Activated naive CD8-positive, alpha-beta T cell treated with anti-CD3 and anti-CD28 coated beads for 36 hours (primary cell): ENCODE measurements around the gene ABCB1. TPM values are rescaled to one million over a fixed set of nuclear protein-coding genes. Genes with fewer than 3 reads are reported as not detected.
"Not testable (repeated sequence)": the region's sequence is repeated elsewhere in the genome, so short reads cannot be mapped to it uniquely, and the experiment has no call there.

Experiments
- DNase-seq: peaks from one replicate; pipeline ENCODE4 v3.0.0; 2021
- H3K27ac Mint-ChIP-seq: one replicate; pipeline ENCODE4 v1.8.0; 2022; ENCODE audit warnings: mild to moderate bottlenecking, moderate library complexity, mixed read lengths
- H3K27me3 Mint-ChIP-seq: one replicate; pipeline ENCODE4 v1.8.0; 2022; ENCODE audit warnings: mild to moderate bottlenecking, mixed read lengths
- H3K36me3 Mint-ChIP-seq: one replicate; pipeline ENCODE4 v1.8.0; 2021; ENCODE audit warnings: mild to moderate bottlenecking, mixed read lengths
- H3K4me1 Mint-ChIP-seq: one replicate; pipeline ENCODE4 v1.8.0; 2021; ENCODE audit warnings: mixed read lengths
- H3K4me3 Mint-ChIP-seq: one replicate; pipeline ENCODE4 v1.8.0; 2022; ENCODE audit warnings: mild to moderate bottlenecking, moderate library complexity, mixed read lengths
- H3K9me3 Mint-ChIP-seq: one replicate; pipeline ENCODE4 v1.8.0; 2022; ENCODE audit warnings: mixed read lengths
- total RNA-seq, 2 experiments: library from RNA; stranded (reverse); gene quantifications; one replicate each; pipeline ENCODE4 v1.2.3, GENCODE V29; 2021

ABCB1 gene
- total RNA-seq, 2 experiments from 2014 or later: 9.5 to 15.3 TPM

DNA sequence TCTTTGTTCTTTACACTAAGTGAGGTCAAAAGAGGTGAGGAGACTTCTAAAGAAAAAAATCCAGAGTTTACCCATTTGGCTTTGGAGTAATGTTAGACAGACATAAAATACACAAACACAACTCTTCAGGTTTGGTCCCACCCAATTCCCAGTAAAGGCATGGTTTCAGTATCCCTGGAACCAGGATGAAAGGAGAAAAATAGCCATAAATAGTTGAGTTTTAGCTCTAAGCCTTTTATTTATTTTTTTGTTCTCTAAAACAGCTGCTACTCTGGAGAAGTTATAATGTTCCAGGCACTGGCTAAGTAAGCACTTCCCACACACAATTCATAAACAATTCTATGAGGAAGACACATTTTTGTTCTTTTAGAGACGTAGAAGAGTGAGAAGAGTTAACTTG is 4.0 kb downstream of the ABCB1 start:
- Mint-ChIP-seq H3K27me3 (no peaks in the 10 kb centered on the region), H3K4me3 (no peak overlapping the region), H3K27ac (no peak overlapping the region), H3K9me3 (no peaks in the 10 kb centered on the region), H3K4me1 (peaks cover 33% of the 10 kb centered on the region), H3K36me3 (no peaks in the 10 kb centered on the region)
- DNase-seq: no peak

DNA sequence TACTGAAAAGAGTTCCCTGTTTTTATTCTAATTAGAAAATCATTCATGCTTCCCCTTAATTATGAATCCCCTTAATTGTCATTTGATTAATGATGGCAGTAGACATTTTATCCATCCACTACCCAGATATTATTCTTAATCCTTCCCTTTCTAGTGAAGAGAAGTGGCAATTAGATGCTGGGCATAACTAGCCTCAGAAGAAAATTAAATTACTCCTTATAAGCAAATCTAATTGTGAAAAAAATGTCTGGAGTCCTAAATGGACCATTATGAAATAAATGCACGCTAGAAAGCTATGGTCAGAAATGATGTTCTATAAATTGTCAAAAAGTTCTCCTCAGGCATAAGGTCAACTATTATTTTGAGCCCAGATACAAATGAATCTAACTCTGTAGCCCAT is 4.5 kb downstream of the ABCB1 start:
- Mint-ChIP-seq H3K4me3 (no peak overlapping the region), H3K9me3 (no peaks in the 10 kb centered on the region), H3K36me3 (no peaks in the 10 kb centered on the region), H3K27me3 (no peaks in the 10 kb centered on the region), H3K4me1 (peaks cover 32% of the 10 kb centered on the region), H3K27ac (no peak overlapping the region)
- DNase-seq: no peak

DNA sequence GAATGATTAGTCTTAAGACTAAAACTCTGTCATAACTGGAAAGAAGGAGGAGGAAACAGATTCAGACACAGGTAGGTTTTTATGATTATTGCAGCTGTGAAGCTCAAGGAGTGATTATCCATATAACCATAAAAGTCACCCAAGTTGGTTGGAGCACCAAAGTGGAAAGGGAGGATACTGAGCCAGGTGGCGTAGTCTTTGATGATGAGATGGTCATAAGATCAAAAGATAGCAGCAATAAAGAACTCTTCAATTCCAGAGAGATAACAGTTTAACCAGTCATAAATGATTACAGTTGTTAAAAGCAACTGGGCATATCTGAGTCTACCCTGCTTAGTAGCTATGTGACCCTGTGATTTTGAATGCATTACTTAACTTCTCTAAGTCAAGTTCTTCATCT is 8.4 kb downstream of the ABCB1 start:
- H3K27me3 Mint-ChIP-seq: no peaks in the 10 kb centered on the region
- no peak overlapping the region for H3K4me3 Mint-ChIP-seq
- H3K9me3 Mint-ChIP-seq: no peaks in the 10 kb centered on the region
- peaks cover 15% of the 10 kb centered on the region for H3K4me1 Mint-ChIP-seq
- DNase-seq: no peak
- H3K36me3 Mint-ChIP-seq: peaks cover 2% of the 10 kb centered on the region
- H3K27ac Mint-ChIP-seq: no peak overlapping the region

DNA sequence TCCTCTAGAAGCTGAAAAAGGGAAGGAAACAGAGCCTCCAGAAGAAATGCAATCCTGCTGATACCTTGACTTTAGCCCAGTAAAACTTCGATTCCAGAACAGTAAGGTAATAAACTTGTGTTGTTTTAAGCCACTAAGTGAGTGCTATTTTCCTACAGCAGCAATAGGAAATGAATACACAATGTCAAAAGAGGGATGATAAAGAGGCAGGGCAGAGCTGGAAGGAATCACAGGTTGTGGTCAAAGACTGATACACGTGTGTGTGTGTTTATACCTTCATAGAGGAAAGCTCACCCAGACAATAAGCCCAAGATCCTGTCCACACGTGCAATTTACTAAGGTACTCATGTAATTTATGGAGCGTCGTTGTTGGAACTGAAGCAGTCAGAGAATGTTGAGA is 9.5 kb downstream of the ABCB1 start:
- DNase-seq: no peak
- H3K4me1 Mint-ChIP-seq: peaks cover 14% of the 10 kb centered on the region
- H3K27ac Mint-ChIP-seq: no peak overlapping the region
- H3K4me3 Mint-ChIP-seq: no peak overlapping the region
- H3K27me3 Mint-ChIP-seq: no peaks in the 10 kb centered on the region
- peaks cover 2% of the 10 kb centered on the region for H3K36me3 Mint-ChIP-seq
- H3K9me3 Mint-ChIP-seq: no peaks in the 10 kb centered on the region

DNA sequence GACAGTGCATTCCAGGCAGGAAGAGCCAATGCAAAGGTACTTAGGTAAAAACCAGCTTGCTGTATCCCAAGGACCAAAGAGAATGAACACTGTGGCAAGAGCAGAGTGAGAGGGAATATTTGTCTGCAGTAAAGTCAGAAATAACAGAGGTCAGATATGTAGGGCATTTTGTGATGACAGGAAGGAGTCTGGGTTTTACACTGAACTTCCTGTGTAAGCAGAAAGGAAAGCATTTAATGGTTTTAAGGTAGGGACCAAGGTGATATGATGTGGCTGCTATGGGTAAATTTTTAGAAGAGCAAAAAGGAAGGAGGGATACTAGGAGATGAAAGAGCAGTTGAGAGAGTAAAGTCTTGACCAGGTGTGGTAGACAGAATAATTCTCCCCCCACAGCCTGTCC is 10.1 kb downstream of the ABCB1 start:
- no peak for DNase-seq
- H3K27ac Mint-ChIP-seq: no peak overlapping the region
- peaks cover 12% of the 10 kb centered on the region for H3K4me1 Mint-ChIP-seq
- peaks cover 2% of the 10 kb centered on the region for H3K36me3 Mint-ChIP-seq
- H3K27me3 Mint-ChIP-seq: no peaks in the 10 kb centered on the region
- no peaks in the 10 kb centered on the region for H3K9me3 Mint-ChIP-seq
- H3K4me3 Mint-ChIP-seq: no peak overlapping the region

DNA sequence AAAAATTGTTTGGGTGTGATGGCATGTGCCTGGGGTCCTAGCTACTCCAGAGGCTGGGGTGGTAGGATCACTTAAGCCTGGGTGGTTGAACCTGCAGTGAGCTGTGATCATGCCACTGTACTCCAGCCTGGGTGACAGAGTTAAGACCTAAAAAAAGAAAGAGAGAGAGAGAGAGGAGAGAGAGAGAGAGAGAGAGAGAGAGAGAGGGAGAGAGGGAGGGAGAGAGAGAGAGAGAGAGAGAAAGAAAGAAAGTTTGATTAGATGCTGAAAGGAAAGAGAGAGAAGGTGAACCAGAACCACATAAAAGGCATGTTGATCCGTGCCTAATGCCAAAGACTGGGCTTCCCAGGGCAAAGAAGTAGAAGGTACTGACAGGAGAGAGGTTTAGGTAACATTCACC is 11.1 kb downstream of the ABCB1 start:
- no peaks in the 10 kb centered on the region for H3K27me3 Mint-ChIP-seq
- H3K27ac Mint-ChIP-seq: no peak overlapping the region
- no peak for DNase-seq
- peaks cover 10% of the 10 kb centered on the region for H3K4me1 Mint-ChIP-seq
- H3K4me3 Mint-ChIP-seq: no peak overlapping the region
- no peaks in the 10 kb centered on the region for H3K9me3 Mint-ChIP-seq
- H3K36me3 Mint-ChIP-seq: peaks cover 11% of the 10 kb centered on the region

DNA sequence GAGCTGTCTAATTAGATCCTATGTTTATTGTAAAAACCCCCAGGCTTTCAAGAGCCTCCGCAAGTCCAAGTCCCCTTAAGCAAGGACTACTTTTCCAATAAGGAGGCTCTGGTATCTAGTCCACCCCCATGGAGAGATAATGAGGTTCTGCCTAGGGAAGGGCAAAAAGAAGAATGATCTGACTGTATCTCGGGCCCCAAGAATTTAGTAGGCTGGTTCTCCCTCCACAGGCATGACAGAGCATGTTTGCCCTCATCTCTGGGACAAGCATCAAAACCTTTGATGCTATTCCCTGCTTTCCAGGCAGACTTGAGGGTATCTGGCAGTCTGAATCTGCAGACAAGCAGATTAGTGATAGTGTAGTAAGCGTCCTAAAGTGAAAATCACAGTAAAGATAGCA is 19.0 kb downstream of the ABCB1 start:
- Mint-ChIP-seq H3K27ac (no peak overlapping the region), H3K36me3 (peaks cover 29% of the 10 kb centered on the region), H3K27me3 (no peaks in the 10 kb centered on the region)

DNA sequence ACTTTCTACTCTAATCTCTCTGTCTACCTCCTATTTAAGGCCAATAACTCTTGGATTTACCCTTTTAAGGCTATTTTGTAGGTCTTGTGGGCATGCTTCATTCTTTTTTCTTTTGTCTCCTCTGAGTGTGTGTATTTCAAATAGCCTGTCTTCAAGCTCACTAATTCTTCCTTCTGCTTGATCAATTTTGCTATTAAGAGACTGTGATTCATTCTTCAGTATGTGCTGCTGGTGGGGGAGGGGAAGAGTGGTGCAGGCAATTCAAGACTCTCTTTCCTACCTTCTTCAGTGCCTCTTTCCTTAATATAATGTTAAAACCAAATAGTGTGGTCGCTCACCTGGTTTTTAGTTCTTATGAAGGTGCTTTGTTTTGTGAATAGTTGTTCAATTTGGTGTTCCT is 20.0 kb downstream of the ABCB1 start:
- DNase-seq: no peak
- no peak overlapping the region for H3K27ac Mint-ChIP-seq
- no peaks in the 10 kb centered on the region for H3K9me3 Mint-ChIP-seq
- H3K36me3 Mint-ChIP-seq: peaks cover 29% of the 10 kb centered on the region
- no peak overlapping the region for H3K4me3 Mint-ChIP-seq
- peaks cover 1% of the 10 kb centered on the region for H3K4me1 Mint-ChIP-seq
- H3K27me3 Mint-ChIP-seq: no peaks in the 10 kb centered on the region

More for the DNA sequence above, 19.0 kb downstream of the ABCB1 start:
- H3K4me3 Mint-ChIP-seq: no peak overlapping the region
- H3K4me1 Mint-ChIP-seq: peaks cover 6% of the 10 kb centered on the region
- DNase-seq: no peak
- no peaks in the 10 kb centered on the region for H3K9me3 Mint-ChIP-seq

DNA sequence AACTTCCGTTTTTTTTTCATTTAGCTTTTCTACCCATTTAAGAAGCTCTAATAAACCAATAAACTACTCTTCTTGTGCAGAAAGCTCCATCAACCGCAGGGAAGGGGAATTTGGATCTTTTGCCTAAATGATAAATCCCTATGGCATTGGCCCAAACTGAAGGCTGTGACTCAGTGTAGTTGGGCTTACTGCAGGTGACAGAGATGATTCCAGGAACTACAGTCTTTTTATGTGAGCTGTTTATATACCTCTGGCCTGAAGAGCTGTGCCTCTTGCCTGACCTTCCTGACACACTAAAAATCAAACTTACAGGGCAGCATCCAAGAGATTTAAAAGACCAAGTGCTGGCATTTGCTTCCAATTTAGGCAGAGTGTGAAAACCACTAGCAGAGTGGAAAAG is 25.2 kb downstream of the ABCB1 start:
- Mint-ChIP-seq H3K36me3 (peaks cover 22% of the 10 kb centered on the region), H3K27me3 (no peaks in the 10 kb centered on the region), H3K4me1 (peaks cover 20% of the 10 kb centered on the region), H3K9me3 (peaks cover 5% of the 10 kb centered on the region), H3K4me3 (no peak overlapping the region), H3K27ac (peak overlapping the region; percentile 46)
- no peak for DNase-seq

DNA sequence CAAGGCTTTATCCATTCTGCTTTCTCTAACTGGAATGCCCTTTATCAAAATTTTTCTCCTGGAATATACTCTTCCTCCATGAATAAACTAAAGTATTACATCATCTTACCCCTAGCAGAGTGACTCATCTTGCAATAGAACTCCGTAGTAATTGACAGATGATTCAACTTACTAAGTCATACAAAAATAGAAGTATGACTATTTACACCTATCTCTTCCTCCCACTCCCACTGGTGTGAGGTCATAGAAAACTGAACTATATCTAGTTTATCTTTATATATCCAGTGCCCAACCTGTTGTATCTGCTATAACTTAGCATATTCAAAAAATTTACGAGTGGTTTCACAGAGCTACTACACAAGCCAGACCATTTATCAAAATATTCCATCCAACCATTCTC is 26.1 kb downstream of the ABCB1 start:
- Mint-ChIP-seq H3K27ac (peak overlapping the region; percentile 72), H3K36me3 (peaks cover 16% of the 10 kb centered on the region), H3K9me3 (peaks cover 5% of the 10 kb centered on the region), H3K4me1 (peaks cover 20% of the 10 kb centered on the region), H3K27me3 (no peaks in the 10 kb centered on the region), H3K4me3 (no peak overlapping the region)
- no peak for DNase-seq

DNA sequence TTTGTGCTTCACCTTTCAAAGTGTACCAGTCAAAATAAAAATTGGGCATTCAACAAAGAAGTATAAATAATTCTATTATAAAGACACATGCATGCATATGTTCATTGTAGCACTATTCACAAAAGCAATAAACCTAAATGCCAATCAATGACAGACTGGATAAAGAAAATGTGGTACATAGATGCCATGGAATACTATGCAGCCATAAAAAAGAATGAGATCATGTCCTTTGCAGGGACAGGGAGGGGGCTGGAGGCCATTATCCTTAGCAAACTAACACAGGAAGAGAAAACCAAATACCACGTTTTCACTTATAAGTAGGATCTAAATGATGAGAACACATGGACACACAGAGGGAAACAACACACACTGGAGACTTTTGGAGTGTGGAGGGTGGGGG is 28.2 kb downstream of the ABCB1 start:
- not testable (repeated sequence) for H3K27me3 Mint-ChIP-seq, H3K4me3 Mint-ChIP-seq, H3K9me3 Mint-ChIP-seq, DNase-seq, H3K27ac Mint-ChIP-seq
- H3K36me3 Mint-ChIP-seq: peaks cover 13% of the 10 kb centered on the region
- peaks cover 20% of the 10 kb centered on the region for H3K4me1 Mint-ChIP-seq

DNA sequence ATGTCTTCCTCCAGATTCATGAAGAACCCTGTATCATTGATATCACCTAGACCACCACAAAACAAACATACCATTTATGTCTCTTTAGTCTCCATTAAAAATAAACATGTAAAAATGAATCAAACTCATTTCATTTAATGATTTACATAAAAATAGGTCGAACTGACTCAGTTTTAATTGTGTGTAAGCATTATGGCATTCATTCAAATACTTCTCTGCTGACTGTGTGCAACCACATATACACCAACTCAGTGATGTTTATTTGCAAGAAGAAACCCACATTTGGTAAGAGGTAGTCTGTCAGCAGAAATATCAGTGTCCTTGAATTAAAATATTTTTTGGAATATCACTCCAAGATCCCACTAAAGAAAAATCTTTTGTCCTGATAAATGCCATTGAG is 30.5 kb downstream of the ABCB1 start:
- no peak for DNase-seq
- no peak overlapping the region for H3K27ac Mint-ChIP-seq
- H3K36me3 Mint-ChIP-seq: peaks cover 19% of the 10 kb centered on the region
- H3K27me3 Mint-ChIP-seq: no peaks in the 10 kb centered on the region
- H3K4me3 Mint-ChIP-seq: no peak overlapping the region
- H3K9me3 Mint-ChIP-seq: peaks cover 5% of the 10 kb centered on the region
- H3K4me1 Mint-ChIP-seq: peaks cover 16% of the 10 kb centered on the region

DNA sequence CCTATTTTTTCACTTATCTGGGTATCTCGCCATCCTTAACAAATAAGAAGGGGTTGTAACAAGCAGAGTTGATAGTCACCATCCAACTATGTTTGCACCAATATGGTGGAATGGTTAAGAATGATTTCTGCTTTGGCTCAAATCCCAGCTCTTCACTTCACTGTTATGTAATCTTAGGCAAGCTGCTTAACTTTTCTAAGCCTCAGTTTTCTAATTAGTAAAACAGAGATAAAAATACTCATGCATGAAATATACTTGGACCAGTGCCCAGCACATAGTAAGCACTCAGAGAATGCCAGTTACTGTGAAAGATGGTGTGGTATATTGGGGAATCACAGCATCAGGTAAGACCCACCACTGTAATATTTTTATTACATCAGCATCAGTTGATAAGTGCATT is 33.6 kb downstream of the ABCB1 start:
- H3K27me3 Mint-ChIP-seq: no peaks in the 10 kb centered on the region
- no peak overlapping the region for H3K27ac Mint-ChIP-seq
- H3K4me1 Mint-ChIP-seq: peaks cover 5% of the 10 kb centered on the region

DNA sequence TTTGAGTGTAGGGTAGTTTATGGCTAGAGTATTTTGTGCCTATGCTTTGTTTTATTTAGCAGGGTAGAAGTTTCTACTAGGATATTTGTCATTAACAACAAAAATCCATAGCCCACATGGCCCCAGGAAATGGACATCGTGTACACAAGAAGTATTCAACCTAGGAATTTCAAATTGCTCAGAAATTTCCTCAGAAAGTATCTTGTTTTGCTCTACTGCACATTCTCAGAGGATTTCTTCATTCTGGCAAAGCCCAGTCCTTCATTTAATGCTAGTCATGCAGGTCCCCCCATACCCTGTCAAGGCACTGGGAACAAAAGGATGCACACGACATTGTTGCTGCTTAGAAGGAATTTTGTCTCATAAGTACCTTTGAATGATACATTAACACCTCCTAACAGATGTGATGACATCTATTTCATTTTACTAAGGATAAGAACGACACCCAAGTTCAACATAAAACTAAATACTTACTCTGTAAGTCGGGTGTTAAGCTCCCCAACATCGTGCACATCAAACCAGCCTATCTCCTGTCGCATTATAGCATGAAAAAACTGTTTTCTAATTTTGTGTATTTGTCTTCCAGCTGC is 34.3 kb downstream of the ABCB1 start:
- peaks cover 5% of the 10 kb centered on the region for H3K4me1 Mint-ChIP-seq
- no peak overlapping the region for H3K4me3 Mint-ChIP-seq
- peaks cover 15% of the 10 kb centered on the region for H3K36me3 Mint-ChIP-seq
- H3K27ac Mint-ChIP-seq: no peak overlapping the region
- H3K9me3 Mint-ChIP-seq: no peaks in the 10 kb centered on the region
- H3K27me3 Mint-ChIP-seq: no peaks in the 10 kb centered on the region
- no peak for DNase-seq

More for the DNA sequence above, 33.6 kb downstream of the ABCB1 start:
- Mint-ChIP-seq H3K36me3 (peaks cover 15% of the 10 kb centered on the region), H3K4me3 (no peak overlapping the region), H3K9me3 (no peaks in the 10 kb centered on the region)
- DNase-seq: no peak

DNA sequence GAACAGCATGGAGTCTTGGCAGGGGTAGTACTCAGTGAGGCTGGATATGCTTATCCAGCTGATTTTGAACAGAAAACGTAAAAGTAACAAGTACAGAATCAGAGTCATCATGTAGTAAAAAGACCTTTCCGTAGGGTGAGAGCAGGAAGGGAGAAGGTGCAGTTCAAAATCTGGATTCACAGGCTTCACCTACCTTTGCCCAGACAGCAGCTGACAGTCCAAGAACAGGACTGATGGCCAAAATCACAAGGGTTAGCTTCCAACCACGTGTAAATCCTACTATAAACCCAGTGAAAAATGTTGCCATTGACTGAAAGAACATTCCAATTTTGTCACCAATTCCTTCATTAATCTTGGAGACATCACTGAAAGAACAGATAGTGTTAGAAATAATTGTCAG is 34.8 kb downstream of the ABCB1 start:
- H3K9me3 Mint-ChIP-seq: no peaks in the 10 kb centered on the region
- no peak overlapping the region for H3K4me3 Mint-ChIP-seq

DNA sequence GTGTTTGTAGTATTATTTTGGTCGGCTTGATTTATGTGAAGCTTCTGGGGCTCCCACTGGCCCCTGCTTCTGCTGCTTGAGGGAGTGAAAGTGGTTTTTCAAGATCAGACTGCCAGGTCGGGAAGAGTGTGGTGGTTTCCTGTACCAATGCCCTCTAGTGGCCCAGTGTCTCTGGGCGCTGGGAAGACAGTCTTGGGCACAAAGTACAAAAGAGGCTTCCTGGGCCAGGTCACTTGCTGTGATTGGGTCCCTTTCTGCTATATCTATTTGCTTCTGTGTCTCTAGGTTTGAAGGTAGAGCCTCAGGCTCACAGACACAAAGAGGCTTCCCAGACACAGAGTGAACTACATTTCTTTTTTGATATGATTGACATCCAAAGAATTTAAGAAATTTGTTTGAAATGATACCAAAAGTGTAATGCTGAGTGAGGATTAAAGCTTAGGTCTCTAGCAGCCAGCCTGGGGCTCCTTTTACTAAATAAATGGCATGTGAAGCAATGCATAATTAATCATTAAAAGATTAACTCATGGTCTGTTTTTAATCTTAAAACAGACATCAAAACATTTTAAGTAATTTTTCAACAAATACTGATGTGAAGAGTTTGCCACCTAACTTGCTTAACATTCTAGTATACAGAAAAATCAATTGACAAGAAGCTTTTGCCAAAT is 36.3 kb downstream of the ABCB1 start:
- no peaks in the 10 kb centered on the region for H3K9me3 Mint-ChIP-seq
- H3K36me3 Mint-ChIP-seq: peaks cover 15% of the 10 kb centered on the region
- DNase-seq: peak; percentile 12
- H3K27ac Mint-ChIP-seq: peak overlapping the region; percentile 15
- no peaks in the 10 kb centered on the region for H3K27me3 Mint-ChIP-seq
- peaks cover 5% of the 10 kb centered on the region for H3K4me1 Mint-ChIP-seq
- no peak overlapping the region for H3K4me3 Mint-ChIP-seq

More for the DNA sequence above, 34.8 kb downstream of the ABCB1 start:
- H3K27ac Mint-ChIP-seq: no peak overlapping the region
- peaks cover 5% of the 10 kb centered on the region for H3K4me1 Mint-ChIP-seq
- H3K36me3 Mint-ChIP-seq: peaks cover 15% of the 10 kb centered on the region
- H3K27me3 Mint-ChIP-seq: no peaks in the 10 kb centered on the region
- no peak for DNase-seq
